Activated T-helper 1 cell treated with anti-CD3 and anti-CD28 coated beads, Interleukin-12 subunit alpha, Interleukin-12 subunit beta, Interleukin-2, Interleukin-4 antibody, amounts not matched to agents 30 ng/mL and 10 ng/mL and 1 ng/mL, durations not matched to agents 14 hours and 24 hours and 36 hours (primary cell): Measurements from ENCODE around the gene MAP1S. TPM values are rescaled to one million over a fixed set of nuclear protein-coding genes. Genes with fewer than 3 reads are reported as not detected.

Experiments
- DNase-seq: peaks from one replicate; pipeline ENCODE4 v3.0.0; 2021; ENCODE audit warnings: low spot score
- H3K27ac Mint-ChIP-seq: one replicate; pipeline ENCODE4 v1.8.0; 2021; ENCODE audit warnings: mild to moderate bottlenecking, mixed read lengths
- H3K27me3 Mint-ChIP-seq: one replicate; pipeline ENCODE4 v1.8.0; 2022; ENCODE audit warnings: mild to moderate bottlenecking, moderate library complexity, mixed read lengths; ENCODE audit not compliant: insufficient read depth
- H3K36me3 Mint-ChIP-seq: one replicate; pipeline ENCODE4 v1.8.0; 2021; ENCODE audit warnings: low read depth, mixed read lengths
- H3K4me1 Mint-ChIP-seq: one replicate; pipeline ENCODE4 v1.8.0; 2021; ENCODE audit warnings: low read depth, mixed read lengths
- H3K4me3 Mint-ChIP-seq: one replicate; pipeline ENCODE4 v1.8.0; 2021; ENCODE audit warnings: mild to moderate bottlenecking, moderate library complexity, mixed read lengths
- H3K9me3 Mint-ChIP-seq: one replicate; pipeline ENCODE4 v1.8.0; 2021; ENCODE audit warnings: mixed read lengths
- intact Hi-C: fragments of 100-400 bp; cut with micrococcal nuclease; formaldehyde crosslinking; loops from one replicate; pipeline ENCODE4 v1.15.1; 2024
- total RNA-seq: library from RNA; stranded (reverse); gene quantifications from 2 replicates; pipeline ENCODE4 v1.2.3, GENCODE V29; 2022

The MAP1S gene, protein sequence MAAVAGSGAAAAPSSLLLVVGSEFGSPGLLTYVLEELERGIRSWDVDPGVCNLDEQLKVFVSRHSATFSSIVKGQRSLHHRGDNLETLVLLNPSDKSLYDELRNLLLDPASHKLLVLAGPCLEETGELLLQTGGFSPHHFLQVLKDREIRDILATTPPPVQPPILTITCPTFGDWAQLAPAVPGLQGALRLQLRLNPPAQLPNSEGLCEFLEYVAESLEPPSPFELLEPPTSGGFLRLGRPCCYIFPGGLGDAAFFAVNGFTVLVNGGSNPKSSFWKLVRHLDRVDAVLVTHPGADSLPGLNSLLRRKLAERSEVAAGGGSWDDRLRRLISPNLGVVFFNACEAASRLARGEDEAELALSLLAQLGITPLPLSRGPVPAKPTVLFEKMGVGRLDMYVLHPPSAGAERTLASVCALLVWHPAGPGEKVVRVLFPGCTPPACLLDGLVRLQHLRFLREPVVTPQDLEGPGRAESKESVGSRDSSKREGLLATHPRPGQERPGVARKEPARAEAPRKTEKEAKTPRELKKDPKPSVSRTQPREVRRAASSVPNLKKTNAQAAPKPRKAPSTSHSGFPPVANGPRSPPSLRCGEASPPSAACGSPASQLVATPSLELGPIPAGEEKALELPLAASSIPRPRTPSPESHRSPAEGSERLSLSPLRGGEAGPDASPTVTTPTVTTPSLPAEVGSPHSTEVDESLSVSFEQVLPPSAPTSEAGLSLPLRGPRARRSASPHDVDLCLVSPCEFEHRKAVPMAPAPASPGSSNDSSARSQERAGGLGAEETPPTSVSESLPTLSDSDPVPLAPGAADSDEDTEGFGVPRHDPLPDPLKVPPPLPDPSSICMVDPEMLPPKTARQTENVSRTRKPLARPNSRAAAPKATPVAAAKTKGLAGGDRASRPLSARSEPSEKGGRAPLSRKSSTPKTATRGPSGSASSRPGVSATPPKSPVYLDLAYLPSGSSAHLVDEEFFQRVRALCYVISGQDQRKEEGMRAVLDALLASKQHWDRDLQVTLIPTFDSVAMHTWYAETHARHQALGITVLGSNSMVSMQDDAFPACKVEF
- 81.7 and 83.7 TPM in 2 replicates for total RNA-seq

DNA sequence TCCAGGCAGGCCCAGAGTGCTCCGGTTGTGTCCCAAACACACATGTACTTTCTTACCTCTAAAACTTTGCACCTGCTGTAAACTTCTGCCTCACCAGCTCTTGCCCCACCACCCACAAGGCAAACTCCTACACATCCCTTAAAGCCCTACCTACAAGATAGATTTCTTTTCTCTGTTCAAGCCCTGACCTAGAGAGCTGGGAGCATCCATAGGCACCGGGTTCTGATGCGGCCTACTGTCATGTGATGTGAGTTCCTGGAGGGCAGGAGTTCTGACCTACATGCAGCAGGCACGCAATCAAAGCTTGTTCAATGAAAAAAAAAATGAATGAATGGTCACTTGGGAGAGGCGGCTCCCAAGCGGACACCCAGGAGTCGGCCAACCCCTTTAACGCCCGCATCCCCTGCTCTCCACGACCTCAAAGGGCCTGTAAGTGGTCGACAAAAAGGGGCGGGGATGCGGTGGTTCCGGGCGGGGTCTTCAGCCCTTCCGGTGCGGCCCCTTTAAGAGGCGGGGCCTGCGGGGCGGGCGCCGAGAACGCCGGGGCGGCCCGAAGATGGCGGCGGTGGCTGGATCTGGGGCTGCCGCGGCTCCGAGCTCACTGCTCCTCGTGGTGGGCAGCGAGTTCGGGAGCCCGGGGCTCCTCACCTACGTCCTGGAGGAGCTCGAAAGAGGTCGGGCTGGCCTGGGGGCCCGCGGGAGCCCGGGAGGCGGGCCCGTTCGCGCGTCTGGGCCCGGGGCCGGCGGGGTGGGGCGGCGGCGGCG, at the start of gene MAP1S:
Gene MAP1S, plus strand, starts transcription at position 534 of the 765 bp plus-strand sequence. Its CDS starts 23 bp downstream, at position 557.
- no peaks in the 10 kb centered on the region for H3K9me3 Mint-ChIP-seq
- H3K4me1 Mint-ChIP-seq: peaks cover 43% of the 10 kb centered on the region
- peak within 1 kb of the TSS; percentile 89 for H3K27ac Mint-ChIP-seq
- peak within 1 kb of the TSS; percentile 91 for H3K4me3 Mint-ChIP-seq
- intact Hi-C loops: loop anchor here (1.0 to 2.0 kb wide), 5 partner anchors 28 to 164 kb away; partner anchors contain the start of genes COLGALT1, FCHO1 and RPL18A
- peak; percentile 66 for DNase-seq
- peaks cover 7% of the 10 kb centered on the region for H3K36me3 Mint-ChIP-seq
- peaks cover 2% of the 10 kb centered on the region for H3K27me3 Mint-ChIP-seq

DNA sequence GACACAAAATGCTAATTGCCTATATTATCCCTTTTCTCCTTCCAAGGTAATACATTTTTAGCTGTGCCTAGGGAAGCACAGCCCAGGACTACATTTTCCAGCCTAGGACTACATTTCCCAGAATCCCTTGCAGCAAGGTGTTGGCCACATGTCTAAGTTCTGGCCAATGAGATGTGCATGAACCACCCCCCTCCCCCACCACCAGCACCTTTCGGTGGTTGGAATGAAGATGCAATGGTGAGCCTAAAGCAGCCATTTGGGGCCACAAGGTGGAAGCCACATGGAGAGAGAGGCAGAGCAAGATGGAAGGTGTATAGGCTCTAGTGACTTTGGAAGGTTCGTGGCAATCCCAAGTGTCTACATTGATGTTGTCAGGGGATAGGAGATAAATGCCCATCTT, 47.4 kb upstream of the MAP1S start:
- Mint-ChIP-seq H3K9me3 (no peaks in the 10 kb centered on the region), H3K4me1 (no peaks in the 10 kb centered on the region), H3K36me3 (no peaks in the 10 kb centered on the region), H3K4me3 (no peak overlapping the region), H3K27ac (no peak overlapping the region), H3K27me3 (peaks cover 1% of the 10 kb centered on the region)
- intact Hi-C loops: no loop called here
- no peak for DNase-seq

DNA sequence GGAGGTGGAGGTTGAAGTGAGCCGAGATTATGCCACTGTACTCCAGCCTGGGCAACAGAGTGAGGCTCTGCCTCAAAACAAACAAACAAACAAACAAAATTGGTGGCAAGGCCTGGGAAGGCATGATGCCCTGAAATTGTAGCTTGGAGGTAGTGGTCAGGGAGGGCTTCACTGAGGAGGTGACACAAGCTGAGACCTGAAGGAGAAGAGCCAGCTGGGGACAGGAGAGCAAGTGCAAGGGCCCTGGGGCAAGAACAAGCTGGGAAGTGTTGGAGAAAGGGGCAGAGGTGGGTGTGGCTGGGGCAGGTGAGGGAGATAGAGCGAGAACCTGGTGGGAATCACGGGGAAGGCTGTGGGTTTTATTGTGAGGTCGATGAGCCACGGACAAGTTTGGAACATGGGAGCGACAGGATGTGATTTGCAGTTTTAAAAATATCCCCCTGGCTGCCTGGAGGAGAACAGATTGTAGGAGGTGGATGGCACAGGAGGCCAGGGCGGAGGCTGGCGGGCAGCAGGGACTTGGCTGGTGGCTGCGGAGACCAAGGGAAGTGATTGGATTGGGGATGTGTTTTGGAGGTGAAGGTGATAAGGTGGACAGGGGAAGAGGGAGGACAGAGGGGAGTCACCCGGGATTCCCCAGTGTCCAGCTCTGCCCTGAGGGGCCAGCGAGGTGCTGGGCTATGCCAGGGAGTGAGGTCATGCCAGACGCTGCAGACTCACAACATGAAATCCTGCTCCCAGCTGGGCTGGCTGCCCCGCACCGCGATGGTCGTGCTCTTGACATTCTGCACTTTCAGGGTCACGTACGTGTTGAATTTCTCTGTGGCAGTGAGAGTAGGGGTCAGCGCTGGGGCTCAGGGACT, 45.1 kb upstream of the MAP1S start:
- Mint-ChIP-seq H3K27me3 (peaks cover 15% of the 10 kb centered on the region), H3K4me3 (no peak overlapping the region), H3K36me3 (no peaks in the 10 kb centered on the region), H3K9me3 (no peaks in the 10 kb centered on the region), H3K4me1 (no peaks in the 10 kb centered on the region), H3K27ac (no peak overlapping the region)
- intact Hi-C loops: no loop called here
- no peak for DNase-seq

DNA sequence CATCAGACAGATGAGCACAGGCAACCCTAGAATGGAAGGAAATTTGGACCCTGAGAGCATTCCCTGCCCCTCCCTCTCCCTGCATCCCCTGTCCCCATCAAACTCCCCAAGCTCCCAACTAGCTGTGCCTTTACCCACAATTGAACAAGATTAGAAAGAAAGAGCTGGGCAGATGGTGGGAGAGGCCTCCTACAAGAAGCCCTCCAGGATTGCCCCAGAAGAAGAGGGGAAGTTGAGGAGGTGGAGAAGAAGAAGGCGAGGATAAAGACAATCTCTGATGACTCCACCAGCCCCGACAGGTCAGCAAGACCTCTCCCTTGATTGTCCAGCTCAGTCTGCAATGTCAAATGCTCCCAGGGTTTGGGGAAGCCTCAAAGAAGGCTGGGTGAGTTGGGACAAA, 43.0 kb upstream of the MAP1S start:
- H3K4me1 Mint-ChIP-seq: peaks cover 4% of the 10 kb centered on the region
- H3K27ac Mint-ChIP-seq: no peak overlapping the region
- H3K27me3 Mint-ChIP-seq: peaks cover 29% of the 10 kb centered on the region
- no peak overlapping the region for H3K4me3 Mint-ChIP-seq
- H3K9me3 Mint-ChIP-seq: no peaks in the 10 kb centered on the region
- H3K36me3 Mint-ChIP-seq: no peaks in the 10 kb centered on the region
- no peak for DNase-seq
- intact Hi-C loops: no loop called here

DNA sequence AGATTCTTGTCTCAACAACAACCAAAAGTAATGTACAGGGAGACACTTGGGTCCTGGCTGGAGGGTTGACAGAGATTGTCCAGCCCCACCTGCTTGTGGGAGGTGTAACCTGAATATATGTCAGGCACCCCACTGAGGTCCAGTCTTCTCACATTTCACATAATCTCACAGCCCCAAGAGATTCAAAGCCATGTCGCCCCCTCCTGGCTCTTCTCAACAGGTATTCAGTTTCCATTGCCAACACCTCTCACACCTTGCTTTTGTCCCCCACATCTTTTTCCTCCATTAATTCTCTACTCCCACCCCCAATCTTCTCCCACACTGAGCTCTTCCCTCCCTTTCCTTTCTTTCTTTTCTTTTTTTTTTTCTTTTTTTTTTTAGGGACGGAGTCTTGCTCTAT, 42.3 kb upstream of the MAP1S start:
- intact Hi-C loops: no loop called here

DNA sequence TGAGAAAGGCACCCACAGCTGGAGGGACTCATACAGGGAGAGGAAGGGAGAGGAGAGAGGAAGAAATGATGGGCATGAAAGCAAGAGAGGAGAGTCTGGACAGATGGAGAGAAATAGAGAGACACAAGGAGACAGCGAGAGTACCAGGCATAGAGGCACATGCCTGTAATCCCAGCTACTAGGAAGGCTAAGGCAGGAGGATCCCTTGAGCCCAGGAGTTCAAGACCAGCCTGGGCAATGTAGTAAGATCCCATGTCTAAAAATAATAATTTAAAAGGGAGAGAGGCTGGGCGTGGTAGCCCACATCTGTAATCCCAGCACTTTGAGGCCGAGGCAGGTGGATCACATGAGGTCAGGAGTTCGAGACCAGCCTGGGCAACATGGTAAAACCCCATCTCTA, 40.4 kb upstream of the MAP1S start:
- intact Hi-C loops: no loop called here
- H3K27me3 Mint-ChIP-seq: peaks cover 41% of the 10 kb centered on the region

More for the DNA sequence above, 42.3 kb upstream of the MAP1S start:
- Mint-ChIP-seq H3K4me1 (peaks cover 4% of the 10 kb centered on the region), H3K4me3 (no peak overlapping the region), H3K36me3 (no peaks in the 10 kb centered on the region), H3K9me3 (no peaks in the 10 kb centered on the region), H3K27ac (no peak overlapping the region), H3K27me3 (peaks cover 28% of the 10 kb centered on the region)
- no peak for DNase-seq

DNA sequence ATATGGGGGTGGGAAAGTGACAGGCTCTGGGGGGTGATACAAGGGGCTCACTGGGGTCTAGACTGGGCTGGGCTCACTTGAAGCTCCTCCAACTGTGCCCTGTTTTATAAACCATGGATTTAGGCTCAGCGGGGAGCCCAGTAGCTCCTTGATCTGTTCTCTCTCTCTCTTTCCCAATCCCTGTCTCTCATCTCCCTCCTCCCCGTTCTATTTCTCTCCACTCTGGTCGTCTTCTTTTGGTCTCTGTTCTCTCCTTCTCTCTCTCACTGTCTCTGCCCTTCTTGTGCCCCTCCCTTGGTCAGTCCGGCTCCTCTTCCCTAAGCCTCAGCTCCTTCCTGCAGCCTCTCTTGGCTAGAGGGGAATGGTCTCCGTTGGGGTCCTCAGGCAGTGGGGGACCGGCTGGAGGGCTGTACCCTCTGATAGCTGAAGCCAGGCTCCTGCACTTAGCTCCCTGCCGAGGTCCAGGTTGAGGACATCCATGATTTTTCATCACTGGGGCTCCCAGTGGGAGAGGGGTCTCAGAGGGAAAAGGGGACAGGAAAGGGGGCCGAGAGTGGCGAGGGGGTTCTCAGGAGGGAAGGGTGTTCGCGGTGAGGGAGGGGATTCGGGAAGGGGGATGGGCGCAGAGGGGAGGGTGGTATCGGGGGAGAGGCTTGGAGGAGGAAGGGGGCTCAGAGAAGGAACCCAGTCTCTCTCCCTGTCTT, 39.6 kb upstream of the MAP1S start:
- intact Hi-C loops: no loop called here
- Mint-ChIP-seq H3K27me3 (peaks cover 43% of the 10 kb centered on the region), H3K4me1 (peaks cover 4% of the 10 kb centered on the region)

More for the DNA sequence above, 40.4 kb upstream of the MAP1S start:
- DNase-seq: no peak
- no peak overlapping the region for H3K27ac Mint-ChIP-seq
- peaks cover 4% of the 10 kb centered on the region for H3K4me1 Mint-ChIP-seq
- H3K36me3 Mint-ChIP-seq: no peaks in the 10 kb centered on the region
- H3K9me3 Mint-ChIP-seq: no peaks in the 10 kb centered on the region
- no peak overlapping the region for H3K4me3 Mint-ChIP-seq

DNA sequence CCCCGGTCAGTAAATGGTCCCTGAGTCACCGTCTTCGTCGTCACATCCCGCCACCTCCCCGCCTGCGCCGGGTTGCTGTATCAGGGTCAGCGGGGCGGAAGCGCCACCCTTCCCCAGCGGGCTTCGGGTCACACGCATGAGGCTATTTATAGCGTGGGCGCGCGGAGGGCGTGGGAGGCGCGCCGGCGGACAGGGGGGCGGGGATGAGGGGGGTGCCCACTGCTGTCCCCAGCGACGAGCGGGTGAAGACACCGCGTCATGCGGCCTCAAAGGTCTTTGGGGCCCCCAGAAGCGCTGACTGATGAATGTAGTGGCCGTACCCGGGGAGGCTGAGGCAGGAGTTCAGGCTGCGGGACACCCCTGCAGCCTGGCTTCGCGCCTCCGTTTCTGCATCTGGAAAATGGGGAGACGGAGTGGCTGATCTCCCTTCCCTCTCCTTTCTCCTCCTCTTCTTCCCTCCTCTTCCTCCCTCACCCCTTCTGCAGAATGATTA, 39.0 kb upstream of the MAP1S start:
- H3K4me1 Mint-ChIP-seq: peaks cover 4% of the 10 kb centered on the region
- intact Hi-C loops: no loop called here
- no peak overlapping the region for H3K4me3 Mint-ChIP-seq
- H3K27ac Mint-ChIP-seq: no peak overlapping the region
- H3K36me3 Mint-ChIP-seq: no peaks in the 10 kb centered on the region
- peaks cover 47% of the 10 kb centered on the region for H3K27me3 Mint-ChIP-seq
- H3K9me3 Mint-ChIP-seq: no peaks in the 10 kb centered on the region
- peak; percentile 19 for DNase-seq

More for the DNA sequence above, 39.6 kb upstream of the MAP1S start:
- no peak for DNase-seq
- Mint-ChIP-seq H3K4me3 (no peak overlapping the region), H3K27ac (no peak overlapping the region), H3K36me3 (no peaks in the 10 kb centered on the region), H3K9me3 (no peaks in the 10 kb centered on the region)

DNA sequence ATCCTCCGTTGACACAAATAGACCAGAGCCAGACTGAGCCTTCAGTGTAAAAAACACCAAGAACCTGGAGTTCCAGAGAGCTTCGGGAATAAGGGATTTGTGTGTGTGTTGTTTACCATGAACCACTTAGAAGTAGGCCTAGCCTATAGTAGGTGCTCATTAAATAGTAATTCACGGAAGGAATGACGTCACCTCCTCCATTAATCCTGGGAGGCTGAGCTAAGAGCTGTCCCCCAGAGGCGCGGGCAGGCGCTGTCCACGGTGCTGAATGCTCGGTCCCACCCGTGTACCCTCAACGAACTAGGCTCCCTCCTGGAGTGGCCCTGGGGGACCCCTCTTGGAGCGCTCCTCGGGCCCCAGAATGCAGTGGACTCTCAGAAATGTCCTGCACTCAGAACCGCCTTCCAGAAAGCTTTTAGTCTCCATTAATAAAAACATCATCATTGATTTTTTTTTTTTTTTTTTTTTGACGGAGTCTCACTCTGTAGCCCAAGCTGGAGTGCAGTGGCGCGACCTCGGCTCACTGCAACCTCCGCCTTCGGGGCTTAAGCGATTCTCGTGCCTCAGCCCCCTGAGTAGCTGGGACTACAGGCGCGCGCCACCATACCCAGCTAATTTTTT, 37.7 kb upstream of the MAP1S start:
- intact Hi-C loops: no loop called here
- H3K4me3 Mint-ChIP-seq: no peak overlapping the region
- H3K27me3 Mint-ChIP-seq: peaks cover 55% of the 10 kb centered on the region
- H3K27ac Mint-ChIP-seq: no peak overlapping the region
- H3K36me3 Mint-ChIP-seq: no peaks in the 10 kb centered on the region
- no peaks in the 10 kb centered on the region for H3K9me3 Mint-ChIP-seq
- peaks cover 4% of the 10 kb centered on the region for H3K4me1 Mint-ChIP-seq
- DNase-seq: no peak

DNA sequence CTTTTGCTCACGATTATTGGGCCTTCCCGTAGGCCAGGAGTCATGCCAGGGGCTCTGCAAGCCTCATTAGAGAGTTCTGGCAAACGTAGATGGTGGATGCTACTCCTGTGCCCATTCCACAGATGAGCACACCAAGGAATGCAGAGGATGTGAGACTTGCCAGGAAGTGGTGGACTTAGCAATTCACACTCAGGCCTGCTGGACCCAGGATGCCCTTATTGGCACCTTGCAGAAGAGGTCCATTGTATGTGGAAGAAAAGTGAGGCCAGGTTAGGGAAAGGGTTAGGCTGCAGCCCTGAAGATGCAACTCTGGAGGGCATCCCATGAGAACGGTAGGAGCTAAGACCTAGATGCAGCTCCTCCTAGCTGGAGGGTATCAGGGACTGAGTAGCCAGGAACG, 37.0 kb upstream of the MAP1S start:
- intact Hi-C loops: no loop called here
- Mint-ChIP-seq H3K4me1 (peaks cover 5% of the 10 kb centered on the region), H3K27ac (no peak overlapping the region), H3K9me3 (no peaks in the 10 kb centered on the region), H3K4me3 (no peak overlapping the region), H3K36me3 (no peaks in the 10 kb centered on the region), H3K27me3 (peaks cover 53% of the 10 kb centered on the region)
- DNase-seq: no peak

DNA sequence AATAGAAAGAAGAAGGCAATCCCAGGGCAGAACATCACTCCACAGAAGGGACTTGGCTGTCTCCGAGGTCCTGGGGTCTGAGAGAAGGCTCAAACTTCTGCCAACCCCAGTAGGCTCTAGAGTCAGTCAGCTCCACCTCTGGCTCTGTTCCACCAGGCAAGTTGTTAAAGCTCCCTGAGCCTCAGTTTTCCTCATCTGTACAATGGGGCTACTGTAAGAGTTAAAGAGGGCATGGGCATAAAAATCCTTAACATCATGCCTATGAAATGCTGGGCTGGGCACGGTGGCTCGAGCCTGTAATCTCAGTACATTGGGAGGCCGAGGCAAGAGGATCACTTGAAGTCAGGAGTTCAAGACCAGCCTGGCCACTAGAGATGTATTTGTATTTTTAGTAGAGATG, 36.2 kb upstream of the MAP1S start:
- Mint-ChIP-seq H3K4me3 (no peak overlapping the region), H3K36me3 (no peaks in the 10 kb centered on the region), H3K4me1 (peaks cover 8% of the 10 kb centered on the region), H3K9me3 (no peaks in the 10 kb centered on the region), H3K27me3 (peaks cover 51% of the 10 kb centered on the region), H3K27ac (no peak overlapping the region)
- no peak for DNase-seq
- intact Hi-C loops: no loop called here
